Erythroblast (primary cell): ENCODE results near the gene TGDS.
"Not testable (repeated sequence)": the region's sequence is repeated elsewhere in the genome, so short reads cannot be mapped to it uniquely, and the experiment has no call there.

Source experiments
- DNase-seq, 2 experiments: peaks; one replicate each; lab custom pipeline; 2025; lab: John Stamatoyannopoulos, UW
- GATA1 ChIP-seq: IDR thresholded peaks from 2 replicates; pipeline ENCODE4 v1.6.1; 2011; ENCODE audit warnings: low read depth, mild to moderate bottlenecking, control low read depth, low read length, moderate library complexity
- POLR2A ChIP-seq: IDR thresholded peaks from 2 replicates; pipeline ENCODE4 v1.6.1; 2011; ENCODE audit warnings: mild to moderate bottlenecking, low read length

TGDS gene

DNA sequence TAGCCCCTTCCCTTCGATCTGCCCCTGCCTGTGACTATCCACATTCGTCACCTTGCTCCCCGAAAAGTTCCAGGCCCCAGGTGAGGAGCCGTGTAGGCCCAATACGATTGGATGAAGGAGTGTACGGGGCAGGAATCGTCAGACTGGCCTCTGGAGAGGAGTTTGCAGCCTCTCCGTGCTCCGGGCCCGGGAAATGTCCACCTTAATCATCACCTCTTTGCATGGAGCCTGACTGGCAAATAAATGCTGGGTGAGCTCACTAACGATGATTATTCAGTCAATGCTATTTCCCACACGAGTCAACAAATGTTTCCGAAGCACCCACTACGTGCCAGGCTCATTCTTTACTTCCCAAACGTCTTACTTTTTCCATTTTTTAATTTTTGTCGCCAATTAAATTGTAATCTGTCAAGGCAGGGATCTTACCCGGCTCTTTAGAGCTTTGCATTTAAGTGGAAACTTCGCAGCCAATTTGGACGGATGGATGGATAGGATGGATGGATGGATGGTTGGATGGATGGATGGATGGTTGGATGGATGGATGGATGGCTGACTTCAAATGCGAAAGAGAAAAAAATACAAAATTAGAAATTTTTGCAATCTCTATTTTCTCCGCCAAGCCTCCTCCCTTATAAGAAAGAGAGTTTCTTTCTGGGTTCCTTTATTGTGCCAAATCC, 45.8 kb downstream of the TGDS start:
- peak; percentile 56 to 70 for DNase-seq
- TF ChIP-seq GATA1, result no peak
- no peak for TF ChIP-seq POLR2A

- DNase-seq, result peak; percentile 92 to 97
- TF ChIP-seq POLR2A, result peak; percentile 62
- no peak for TF ChIP-seq GATA1
These were observed 46.5 kb downstream of the TGDS start for GRCh38 chr13:94549232-94550061.

- TF ChIP-seq GATA1 (no peak), POLR2A (no peak)
- peak; percentile 68 to 79 for DNase-seq
These were observed 47.1 kb downstream of the TGDS start for GRCh38 chr13:94548821-94549231.

DNA sequence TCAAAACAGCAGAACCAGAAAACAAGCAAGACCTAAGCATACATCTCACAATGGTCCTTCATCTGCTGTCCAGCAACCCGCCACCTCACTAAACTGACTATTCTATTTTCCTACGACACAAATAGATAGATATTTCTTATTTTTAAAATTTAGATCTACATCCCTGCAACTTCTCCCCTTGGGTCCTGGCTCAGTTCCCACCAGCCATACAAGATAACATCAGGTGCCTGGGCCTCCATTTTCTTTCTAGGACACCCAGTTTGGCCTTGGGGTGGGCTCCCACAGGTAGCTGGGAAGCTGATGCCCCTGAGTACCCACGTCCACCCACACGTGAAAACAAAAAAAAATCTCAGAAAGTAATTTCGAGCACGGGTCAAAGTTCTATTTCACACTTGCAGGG, 47.6 kb downstream of the TGDS start:
- DNase-seq, result peak; percentile 56 to 57
- TF ChIP-seq GATA1, result no peak
- TF ChIP-seq POLR2A, result no peak

DNA sequence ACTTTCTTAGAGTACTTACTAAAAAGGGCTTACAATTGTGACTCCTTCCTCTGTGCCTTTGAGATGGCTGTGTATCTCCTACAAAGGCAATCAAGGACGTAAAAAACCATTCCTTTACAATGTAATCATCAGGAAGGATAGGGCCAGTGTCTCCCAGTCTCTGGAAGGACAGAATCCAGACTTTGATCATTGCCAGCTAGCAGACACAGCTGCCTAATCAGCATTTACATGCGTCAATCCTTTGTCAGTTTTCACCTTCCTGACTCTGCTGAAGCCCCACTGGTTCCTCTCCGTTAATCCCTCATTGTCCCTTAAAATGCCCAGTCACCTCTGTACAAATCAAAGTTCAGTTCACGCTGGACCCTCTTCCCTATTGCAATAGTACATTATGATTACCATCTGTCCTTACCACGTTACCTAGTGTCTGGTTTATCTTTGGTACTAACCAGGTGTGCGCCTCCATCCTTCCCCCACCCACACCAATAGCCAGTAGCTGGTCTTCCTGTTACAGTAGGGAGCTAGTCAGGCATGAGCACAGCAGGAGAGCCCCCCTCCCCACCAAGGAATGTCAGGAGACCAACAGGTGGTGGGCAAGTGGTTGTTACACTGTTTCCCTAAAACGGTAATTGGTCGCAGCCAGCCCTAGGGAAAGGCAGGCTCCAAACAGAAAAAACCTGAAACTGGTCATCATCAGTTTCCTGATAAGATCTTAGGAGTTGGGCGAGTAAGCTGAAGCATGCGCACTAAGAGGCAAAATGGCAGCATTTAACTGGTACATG, 49.7 kb downstream of the TGDS start:
- no peak for DNase-seq
- no peak for TF ChIP-seq GATA1
- no peak for TF ChIP-seq POLR2A

GRCh38 chr13:94544922-94545321, 51.0 kb downstream of the TGDS start:
- TF ChIP-seq GATA1 (no peak), POLR2A (no peak)
- DNase-seq, result no peak

- DNase-seq, result peak in 1 of 2 experiments; percentile 2
- no peak for TF ChIP-seq POLR2A
- TF ChIP-seq GATA1, result no peak
These were observed 53.0 kb downstream of the TGDS start for GRCh38 chr13:94542917-94543316.

DNA sequence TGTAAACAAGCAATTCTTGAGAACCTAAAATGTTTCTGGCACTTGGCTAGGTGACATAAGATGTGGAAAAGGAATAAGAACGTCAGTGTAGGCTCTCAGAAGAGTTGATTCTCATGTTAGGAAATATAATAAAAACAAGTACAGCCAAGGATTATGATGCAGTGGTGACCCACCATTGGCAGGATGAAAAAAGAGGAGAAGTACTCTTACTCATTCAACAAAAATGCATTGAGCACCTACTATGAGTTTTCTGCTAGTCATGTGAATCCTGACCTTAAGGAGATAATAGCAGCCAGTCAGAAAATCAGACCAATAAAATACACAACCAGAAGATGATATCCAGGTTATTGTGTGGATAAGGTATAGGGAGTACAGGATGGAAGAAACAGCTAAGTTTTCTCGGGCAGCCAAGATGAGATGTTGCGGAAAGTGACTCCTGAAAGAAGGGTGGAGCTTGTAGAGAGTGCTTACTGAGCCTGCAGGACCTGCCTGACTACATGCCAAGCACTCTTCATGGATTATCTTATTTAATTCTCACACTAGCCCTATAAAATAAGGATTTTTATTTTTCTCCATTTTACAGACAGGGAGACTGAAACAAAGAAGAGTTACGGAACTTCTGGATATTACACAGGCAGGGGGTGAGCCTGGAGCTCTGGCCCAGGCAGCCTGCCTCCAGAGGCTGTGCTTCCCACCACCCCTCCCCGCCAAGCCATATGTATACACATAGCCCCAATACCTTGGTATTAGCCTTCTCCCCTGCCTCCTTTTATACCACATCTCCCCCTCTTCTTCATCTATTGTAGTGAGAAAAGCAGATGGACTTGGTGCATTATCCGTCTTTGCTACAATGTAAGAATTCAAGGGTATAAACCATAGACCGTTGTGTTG, 58.0 kb downstream of the TGDS start:
- TF ChIP-seq POLR2A, result no peak
- no peak for TF ChIP-seq GATA1
- DNase-seq, result no peak

- DNase-seq, result no peak
- TF ChIP-seq GATA1 (no peak), POLR2A (no peak)
These were observed 60.2 kb downstream of the TGDS start for GRCh38 chr13:94535775-94536174.

- no peak for DNase-seq
- TF ChIP-seq POLR2A (no peak), GATA1 (no peak)
These were observed 60.7 kb downstream of the TGDS start for GRCh38 chr13:94535231-94535630.

DNA sequence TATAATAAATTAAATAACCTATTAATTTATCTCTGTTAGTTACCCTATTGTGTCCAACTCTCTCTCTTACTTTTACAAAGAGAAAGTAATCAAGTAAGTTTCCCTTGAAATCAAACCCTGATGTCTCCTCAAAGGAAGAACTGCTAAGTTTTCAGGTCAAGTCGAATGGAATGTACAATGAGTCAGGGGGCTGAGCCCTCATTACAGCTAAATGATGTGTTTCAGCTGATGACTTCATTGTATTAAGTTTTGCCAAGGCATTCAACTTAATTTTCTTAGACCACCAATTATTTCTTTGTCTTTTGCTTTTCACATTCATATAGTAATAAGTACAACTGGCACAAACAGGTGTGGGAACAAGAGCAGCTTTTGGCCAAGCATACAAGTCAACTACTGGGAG, 61.8 kb downstream of the TGDS start:
- DNase-seq, result no peak

GRCh38 chr13:94532278-94532677, 63.7 kb downstream of the TGDS start:
- not testable (repeated sequence) for DNase-seq

More for the DNA sequence above, 61.8 kb downstream of the TGDS start:
- TF ChIP-seq GATA1 (no peak), POLR2A (no peak)

GRCh38 chr13:94526956-94527355, 69.0 kb downstream of the TGDS start:
- not testable (repeated sequence) for DNase-seq
